Nucleus accumbens (tissue), 56 donors: ENCODE data around the gene FBXO36.
"Not testable (repeated sequence)": the region's sequence is repeated elsewhere in the genome, so short reads cannot be mapped to it uniquely, and the experiment has no call there.

Experiments used
- DNase-seq, 56 donors: peaks; one replicate each; lab custom pipeline; 2025; lab: John Stamatoyannopoulos, UW

Gene FBXO36

DNA sequence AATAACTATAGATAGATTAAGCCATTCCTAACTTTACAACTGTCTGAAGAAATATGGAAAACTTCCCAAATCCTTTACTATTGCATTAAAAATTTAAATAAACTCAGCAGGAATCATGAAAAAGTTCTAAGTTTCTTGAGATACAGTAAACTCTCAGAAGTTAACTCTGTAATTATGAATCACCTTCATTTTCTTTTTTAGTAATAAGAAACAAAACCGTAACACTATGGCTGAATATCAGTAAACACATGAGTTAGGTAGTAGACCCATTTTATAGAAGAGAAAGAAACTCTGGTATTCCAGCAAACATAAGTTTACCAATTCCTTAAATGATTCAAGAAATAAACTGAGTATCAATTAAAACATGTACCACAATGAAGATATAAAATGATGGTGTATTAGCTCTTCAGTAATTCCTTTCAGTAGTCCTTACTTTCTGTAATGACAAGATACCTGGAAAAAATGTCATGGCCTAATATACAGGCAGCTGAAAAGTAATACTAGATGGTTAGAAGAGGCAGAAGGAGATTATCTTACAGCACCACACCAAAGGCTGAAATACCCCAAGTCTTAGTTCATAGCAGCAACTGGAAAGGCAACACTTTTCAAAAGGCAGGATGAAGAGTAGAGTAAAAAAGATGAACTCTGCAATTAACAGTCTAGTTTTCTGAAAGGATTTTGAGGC, 12.0 kb upstream of the FBXO36 start:
- no peak for DNase-seq

DNA sequence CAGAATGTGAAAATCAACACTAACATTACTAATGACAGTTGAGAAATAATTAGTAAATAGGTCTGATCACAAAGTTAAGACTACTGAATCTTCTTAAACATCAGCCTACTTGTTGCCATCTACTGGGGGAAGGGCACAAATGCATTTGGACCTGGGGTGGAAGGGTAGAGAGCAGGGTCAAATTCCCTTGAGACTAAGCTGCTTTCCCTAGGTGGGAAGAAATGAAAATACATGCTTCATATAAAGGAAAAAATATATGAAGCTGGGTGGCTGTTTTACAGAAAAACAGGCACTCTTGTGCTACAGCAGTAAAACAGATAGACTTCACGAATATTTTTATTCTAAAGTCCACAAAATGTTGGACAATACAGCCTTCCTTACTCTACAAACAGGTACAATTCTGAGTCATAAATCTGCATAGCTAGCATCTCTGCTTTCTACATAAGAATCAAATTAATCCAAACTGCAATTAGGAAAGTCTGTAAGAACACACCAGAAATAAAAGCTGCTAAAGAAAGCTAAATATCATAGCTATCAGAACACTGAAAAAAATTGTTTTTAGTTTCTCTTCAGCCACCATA, 11.4 kb upstream of the FBXO36 start:
- no peak for DNase-seq

DNA sequence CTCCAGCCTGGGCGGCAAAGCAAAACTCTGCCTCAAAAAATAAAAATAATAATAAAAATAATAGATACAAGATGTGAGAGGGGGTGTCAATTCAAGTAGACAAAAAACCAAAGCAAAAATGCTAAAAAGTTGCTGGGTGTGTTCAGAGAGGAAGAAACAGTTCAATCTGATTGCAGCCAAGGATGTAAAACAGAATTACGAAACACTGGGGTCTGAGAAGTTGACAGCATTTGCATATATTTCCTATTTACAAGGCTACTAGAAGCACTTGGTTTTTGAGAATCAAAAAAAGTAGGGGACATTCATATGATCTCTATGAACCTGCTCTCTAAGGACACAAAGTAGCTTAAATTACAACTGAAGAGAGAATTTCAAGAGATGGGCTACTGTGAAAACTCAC, 8.1 kb upstream of the FBXO36 start:
- no peak for DNase-seq

DNA sequence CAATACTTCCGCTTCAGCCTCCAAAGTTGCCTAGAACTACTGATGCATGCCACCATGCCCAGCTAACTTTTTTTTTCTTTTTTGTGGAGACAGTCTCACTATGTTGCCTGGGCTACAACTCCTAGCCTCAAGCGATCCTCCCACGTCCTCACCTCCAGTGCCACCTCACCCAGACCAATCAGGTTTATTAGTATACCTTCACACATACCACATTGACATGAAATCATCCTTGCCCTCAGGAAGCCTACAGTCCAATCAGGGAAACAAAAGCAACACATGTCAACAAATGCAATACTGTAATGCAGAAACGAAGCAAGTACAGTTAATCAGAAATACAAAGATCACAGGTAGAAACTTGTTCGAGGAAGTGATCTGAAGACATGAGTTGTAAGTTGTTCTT, 4.5 kb upstream of the FBXO36 start:
- no peak for DNase-seq

DNA sequence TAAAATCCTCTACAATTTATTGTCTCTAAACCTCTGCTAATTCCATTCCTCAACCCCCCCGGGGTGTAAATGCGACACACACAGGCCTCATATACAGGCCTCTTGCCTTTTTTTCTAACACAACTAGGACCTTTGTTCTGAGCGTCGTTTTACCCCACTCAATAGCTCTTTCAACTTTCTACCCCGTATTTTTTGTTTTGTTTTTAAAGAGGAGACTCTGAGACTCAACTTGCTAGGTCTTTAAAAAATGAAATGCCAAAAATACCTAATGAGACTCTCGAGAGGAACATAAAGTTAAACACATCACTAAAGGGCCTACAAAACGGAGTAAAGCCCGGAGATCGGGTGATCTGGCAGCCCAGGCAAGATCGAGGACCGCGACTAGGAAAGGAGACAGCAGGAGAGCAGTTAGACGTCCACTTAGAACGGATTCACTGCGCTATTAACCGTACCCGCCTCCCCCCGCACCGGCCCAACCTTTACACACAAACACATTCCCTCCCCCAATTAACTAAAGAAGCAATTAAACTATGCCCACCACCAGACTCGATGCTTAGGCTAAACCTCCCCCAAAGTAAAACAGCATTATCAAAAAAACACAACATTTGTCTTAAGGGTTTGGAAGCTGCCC, 2.2 kb upstream of the FBXO36 start:
- DNase-seq, result peak in 10 of 56 donors; percentile 1 to 23 (median 6)

DNA sequence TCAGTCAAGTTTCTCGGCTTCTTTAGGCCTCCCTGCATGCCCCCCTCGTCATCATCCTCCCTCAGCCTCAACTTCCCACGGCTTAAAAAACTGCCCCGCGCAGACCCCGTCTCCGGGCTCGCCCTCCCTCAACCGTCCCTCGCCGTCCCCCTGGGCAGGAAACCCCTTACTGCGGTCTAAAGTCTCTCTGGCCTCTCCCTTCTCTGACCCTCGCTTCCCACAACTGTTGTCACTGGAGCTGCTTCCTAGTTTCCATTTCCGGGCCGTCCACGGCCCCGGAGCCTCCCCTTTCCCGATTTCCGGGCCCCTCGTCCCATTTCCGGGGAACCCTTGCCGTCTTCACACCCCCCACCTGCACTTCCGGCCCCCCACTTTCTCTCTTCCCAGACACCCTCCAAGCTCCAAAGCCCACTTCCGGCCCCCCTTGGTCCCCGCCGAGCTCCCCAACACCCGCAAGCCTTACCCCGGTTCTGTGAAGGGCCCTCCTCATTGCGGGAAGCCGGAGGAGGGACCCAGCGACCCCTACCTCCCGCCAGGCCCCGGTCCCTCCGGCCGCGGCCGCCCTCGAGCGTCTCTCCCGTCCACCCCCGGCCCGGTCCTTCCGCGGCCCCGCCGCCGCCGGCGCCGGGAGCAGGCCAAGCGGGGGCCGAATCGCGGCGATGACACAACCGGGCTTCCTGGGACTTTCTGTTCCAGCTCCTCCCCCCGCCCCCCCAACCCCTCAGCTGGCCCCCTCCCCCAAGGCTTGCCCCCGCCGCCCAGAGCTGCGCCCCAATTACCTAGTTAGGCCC, 1.0 kb upstream of the FBXO36 start:
- DNase-seq, result peak in 55 of 56 donors; percentile 14 to 92 (median 75)

DNA sequence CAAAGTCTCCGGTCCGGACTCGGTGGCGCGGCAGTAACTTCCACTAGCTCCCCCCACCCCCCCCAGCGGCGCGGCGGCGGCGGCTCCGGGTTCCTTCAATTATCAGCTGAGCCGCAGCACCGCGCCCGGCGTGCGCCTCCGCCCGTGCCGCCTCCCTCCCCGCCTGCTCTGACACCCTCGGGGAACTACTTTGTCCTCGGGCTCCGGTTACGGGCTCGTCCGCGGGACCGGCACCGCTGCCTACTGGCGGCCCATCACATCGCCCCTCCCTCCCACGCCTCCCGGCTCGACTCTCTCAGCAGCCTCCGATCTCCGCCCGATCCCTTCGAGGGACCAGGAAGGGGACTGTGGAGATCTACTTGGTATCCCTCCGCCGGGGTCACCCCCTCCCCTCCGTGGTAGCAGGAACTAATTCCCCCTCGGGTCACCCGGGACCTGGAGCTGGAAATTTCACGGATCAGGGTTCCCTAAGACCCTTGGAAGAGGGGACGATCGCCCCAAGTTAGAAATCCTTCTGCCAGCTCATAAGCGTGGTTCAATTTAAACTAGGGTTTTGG, 333 bp upstream of the FBXO36 start, which contains the start of gene TRIP12:
TSS of gene TRIP12 (minus strand) at position 118 of the 557 bp plus-strand sequence. CDS start 41,930 bp downstream, outside the sequence.
- peak; percentile 59 to 100 (median 93) for DNase-seq

DNA sequence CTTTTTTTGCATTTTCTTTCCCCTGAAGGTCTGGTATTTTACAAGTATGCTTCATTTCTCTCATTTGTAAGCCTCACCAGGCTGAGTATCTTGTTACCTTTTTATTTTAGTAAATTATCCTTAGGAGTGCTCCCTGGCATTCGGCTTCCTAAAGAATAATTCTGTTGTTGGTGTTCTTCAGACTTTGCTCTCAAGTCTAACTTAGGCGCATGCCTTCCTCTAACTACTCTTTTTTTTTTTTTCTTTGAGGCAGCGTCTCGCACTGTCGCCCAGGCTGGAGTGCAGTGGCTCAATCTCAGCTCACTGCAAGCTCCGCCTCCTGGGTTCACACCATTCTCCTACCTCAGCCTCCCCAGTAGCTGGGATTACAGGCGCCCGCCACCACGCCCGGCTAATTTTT, 2.2 kb downstream of the FBXO36 start:
- DNase-seq, result not testable (repeated sequence)

DNA sequence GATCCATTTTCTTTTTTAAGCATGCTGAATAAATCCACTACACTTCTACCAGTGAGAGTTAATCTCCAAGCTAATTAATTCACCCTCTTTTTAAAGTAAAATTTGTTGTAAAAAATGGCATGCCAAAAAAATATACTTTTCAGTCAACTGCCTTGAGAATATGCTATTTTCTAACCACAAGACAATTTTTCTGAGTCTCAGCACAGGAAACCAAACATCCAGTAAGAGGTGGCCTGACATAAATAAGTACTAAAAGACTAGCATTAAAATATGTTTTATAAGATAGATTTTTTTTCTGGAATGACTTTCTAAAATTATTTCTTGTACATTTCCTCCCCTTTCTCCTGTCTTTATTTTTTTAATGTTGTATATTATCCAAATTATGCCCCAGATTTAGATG, 2.9 kb downstream of the FBXO36 start:
- no peak for DNase-seq

DNA sequence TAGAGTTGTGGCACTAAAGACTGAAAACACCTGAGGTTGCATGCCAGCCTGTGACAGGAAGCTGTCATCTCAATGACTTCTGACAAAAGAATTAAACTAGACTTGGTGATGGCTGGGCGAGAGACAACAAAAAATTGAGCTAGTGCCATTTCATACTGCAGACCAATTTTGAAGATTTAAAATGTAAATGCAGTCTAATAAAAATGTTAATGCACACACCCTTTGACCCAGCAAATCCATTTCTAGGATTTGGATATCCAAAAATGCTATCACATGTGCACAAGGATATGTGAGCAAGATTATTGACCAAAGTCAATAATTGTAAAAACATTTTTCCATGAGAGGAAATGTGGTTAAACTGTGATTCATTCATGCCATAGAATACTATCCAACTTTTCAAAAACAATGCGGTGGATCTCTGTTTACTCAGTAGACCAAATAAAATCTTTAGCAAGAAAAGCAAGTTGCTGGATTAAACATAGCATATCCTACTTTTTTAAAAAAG, 5.6 kb downstream of the FBXO36 start:
- DNase-seq, result no peak

DNA sequence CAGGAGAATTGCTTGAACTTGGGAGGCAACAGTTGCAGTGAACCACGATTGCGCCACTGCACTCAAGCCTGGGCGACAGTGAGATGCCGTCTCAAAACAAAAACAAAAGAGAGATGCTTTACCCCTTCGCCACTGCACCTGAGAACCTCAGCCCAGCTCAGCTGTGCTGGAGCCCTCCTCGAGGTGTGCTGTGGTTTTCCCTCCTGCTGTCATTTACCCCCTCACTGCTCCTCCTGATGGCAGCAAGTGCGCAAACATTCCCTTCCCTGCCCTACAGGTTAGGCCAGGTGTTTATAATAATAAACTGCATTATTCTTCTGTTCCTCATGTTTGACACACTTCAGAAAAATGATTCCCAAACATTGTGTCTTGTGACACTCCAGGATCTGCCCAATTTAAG, 8.4 kb downstream of the FBXO36 start:
- no peak for DNase-seq

DNA sequence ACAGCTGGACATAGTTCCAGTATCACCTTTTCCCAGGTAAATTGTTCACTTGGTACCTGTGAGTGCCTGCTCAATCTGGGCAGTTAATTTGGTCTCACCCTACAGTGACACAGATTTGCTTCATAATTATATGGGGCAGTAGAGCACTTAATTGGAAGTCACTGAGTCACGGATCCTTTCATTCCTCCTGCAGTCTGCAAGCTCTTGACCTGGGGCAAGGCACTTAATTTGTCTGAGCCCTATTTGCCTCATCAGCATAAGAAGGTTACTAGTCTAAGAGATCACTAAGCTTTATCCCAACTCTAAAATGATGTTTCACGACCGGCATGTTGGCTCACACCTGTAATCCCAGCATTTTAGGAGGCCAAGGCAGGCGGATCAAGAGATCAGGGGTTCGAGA, 8.9 kb downstream of the FBXO36 start:
- no peak for DNase-seq

DNA sequence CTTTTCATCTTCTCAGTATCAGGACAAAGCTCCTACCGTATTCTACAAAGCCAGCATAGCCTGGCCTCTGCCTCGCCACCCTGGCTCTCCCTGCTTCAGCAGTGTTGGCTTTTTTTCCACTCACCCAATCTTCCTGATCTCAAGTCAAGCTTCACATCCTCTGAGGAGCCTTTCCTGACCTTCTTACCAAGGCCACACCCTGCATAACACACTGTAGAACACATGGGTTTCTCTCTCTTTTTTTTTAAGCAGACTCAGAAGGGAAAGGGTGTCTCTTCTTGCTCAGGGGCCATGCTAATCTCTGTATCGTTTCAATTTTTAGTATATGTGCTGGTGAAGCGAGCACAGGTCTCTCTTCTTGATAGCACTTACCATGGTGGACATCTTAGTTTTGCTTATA, 15.2 kb downstream of the FBXO36 start:
- no peak for DNase-seq

DNA sequence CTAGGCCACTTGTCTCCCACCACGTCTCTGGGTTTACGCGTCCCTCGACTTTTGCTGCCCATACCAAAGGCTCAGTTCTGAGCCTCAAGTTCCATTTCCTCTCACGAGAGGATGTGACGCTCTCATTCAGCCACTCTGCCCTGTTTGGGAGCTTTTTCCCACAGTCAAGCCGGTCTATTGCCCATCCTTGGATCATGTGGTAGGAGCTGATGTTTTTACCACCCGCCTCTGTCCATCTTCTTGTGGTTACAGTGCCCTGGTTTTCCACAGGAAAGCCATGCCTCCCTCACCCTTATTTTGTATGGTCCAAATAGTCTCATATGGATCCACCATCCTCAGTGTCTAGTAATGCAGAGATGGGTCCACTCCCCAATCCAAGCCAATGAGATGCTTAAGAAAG, 20.4 kb downstream of the FBXO36 start:
- no peak for DNase-seq

DNA sequence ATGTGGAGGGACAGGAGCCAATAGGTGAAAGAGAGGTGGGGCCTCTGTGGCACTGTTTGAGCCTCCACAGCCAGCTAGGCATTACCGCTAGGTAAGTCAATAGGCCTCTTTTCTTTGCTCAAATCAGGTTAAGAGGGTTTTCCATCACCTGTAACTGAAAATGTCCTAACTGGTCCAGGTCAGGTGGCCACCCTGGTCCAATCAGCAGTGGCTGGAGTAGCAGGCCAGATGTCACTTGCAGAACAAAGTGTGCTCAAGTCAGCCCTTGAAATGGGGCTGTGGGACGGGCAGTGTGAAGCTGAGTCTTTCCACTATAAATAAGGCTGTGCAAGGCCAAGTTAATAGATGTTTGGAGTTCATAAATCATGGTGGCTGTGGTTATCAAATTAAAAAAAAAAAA, 20.9 kb downstream of the FBXO36 start:
- DNase-seq, result no peak

DNA sequence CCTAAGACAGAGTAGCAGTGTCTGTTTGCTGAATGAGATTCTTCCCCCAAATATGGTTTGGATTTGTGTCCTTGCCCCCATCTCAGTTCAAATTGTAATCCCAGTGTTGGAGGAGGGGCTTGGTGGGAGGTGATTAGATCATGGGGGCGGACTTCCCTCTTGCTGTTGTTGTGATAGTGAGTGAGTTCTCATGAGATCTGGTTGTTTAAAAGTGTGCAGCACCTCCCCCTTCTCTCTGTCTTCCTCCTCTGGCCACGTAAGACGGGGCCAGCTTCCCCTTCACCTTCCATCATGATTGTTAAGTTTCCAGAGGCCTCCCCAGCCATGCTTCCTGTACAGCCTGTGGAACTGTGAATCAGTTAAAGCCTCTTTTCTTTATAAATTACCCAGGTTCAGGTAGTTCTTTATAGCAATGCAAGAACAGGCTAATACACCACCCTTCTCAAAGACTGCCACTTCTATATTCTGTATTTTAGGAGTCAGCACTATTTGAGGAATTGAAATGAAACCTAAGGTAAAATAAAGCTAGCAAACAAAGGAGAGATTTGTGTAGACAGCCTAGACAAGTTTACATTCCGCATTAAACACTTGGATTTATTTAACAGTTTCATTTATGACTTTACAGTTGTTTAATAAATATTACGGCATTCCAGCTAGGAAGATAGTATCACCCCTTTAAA, 21.6 kb downstream of the FBXO36 start:
- no peak for DNase-seq

DNA sequence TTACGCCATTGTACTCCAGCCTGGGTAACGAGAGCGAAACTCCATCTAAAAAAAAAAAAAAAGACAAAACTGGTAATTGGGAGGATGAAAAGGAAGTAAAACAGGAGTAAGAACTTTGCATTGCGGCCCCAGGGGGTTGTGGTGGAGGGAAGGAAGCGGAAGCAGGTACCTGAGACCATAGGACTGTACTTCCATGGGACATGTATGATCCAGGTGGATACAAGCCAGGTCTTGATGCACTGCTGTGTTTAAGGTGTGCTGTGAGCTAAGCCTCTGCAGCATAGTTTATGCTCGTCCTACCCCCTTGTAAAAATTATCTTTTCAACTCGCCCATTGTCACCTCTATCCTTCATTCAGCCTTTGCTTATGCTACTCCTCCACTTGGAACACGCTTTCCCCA, 23.7 kb downstream of the FBXO36 start:
- DNase-seq, result no peak

DNA sequence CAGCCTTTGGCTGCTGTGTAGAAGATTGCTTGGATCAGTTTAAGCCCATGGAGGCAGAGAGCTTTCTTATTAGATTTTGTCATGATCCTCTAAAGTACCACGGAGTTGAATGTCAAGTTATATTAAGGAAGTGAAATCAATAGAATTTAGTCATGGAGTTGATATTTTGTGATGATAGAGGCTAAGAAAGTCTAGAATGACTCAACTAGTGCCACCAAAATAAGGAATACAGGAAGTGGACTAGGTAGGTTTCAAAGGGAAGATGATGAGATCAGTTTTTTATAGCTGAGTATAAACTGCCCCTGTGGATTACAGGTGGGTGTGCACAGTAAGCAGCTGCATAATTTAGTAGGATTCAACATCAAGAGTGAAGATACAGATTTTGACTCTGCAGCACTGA, 25.2 kb downstream of the FBXO36 start:
- no peak for DNase-seq

DNA sequence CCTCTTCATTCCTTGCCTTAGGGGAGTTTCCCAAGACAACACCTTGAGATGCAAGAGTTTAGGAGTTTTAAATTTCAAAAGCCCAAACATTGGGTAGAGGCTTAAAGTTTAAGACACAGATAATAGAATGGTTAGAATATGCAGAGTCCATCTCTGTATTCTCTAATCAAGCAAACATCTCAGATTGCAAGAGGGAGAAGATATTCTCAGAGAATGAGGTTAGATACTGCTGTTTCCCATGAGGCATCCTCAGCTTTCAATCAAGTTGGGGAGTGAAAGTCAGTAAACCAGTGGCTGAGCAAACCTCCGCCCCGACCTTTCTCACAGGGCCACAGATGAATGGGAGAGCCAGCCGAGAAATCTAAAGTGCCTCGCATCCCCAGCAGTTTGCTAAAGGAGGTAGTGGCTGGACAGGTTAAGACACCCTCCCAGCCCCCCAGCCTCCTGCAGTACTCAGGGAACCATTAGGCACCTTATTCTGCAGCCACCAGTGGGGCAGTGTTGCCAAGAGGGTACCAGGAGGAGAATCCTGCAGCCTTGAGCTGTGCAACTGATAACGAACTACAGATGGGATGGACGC, 30.0 kb downstream of the FBXO36 start:
- no peak for DNase-seq

DNA sequence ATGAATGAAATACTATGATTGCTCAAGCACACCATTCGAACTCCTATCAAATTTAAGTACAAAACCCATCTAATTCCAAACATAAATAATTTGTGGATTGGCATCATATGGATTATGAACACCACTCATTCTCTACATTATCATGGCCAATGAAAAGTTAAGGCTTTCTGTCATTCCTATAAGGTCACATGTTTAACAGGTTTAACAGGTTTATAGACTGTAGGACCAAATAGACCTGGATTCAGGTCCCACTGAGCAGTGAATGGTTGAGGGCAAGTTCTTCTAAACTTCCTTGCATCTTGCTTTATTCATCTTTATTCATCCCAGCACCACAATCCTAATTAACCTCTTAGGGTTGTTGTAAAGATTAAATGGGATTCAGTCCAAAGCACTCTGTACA, 33.4 kb downstream of the FBXO36 start:
- no peak for DNase-seq
